HG02973 (cell line): ENCODE data around the gene P4HA3.

Experiments used
- ATAC-seq: cut with Tn5 transposase; IDR thresholded peaks from one replicate; pipeline ENCODE4 v1.9.1; 2021; ENCODE audit warnings: moderate library complexity; ENCODE audit not compliant: unreplicated experiment

P4HA3 gene

DNA sequence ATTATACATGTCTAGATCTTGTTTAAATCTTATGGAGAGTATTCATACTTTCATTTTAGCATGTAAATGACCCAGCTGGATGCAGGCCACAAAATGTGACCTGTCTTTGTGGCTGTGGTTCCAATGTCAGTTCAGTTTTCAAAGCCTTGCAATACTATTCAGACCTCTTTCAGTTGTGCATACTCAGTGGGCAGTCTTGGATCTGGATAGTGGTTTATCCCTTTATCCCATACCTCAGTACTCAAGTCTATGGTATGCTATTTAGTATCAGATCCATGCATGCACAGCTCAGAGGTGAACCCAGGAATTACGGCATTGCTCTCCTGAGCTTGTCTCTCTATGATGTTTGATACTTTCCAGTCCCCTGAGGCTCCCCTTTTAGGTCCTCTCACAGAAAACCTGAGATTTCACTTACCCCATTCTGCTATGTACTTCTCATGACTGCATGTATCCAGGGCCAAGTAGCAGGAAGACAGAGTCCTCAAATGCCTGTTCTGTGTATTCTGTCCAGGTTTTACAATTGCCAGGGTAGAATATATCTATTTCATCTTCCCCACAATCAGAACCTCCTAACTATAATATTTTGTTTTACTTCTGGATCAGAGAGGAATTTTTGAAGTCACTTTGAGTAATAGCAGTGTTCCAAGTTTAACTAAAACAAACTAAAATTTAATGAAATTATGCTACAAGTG lies 6.9 kb upstream of the P4HA3 start:
- no peak for ATAC-seq

DNA sequence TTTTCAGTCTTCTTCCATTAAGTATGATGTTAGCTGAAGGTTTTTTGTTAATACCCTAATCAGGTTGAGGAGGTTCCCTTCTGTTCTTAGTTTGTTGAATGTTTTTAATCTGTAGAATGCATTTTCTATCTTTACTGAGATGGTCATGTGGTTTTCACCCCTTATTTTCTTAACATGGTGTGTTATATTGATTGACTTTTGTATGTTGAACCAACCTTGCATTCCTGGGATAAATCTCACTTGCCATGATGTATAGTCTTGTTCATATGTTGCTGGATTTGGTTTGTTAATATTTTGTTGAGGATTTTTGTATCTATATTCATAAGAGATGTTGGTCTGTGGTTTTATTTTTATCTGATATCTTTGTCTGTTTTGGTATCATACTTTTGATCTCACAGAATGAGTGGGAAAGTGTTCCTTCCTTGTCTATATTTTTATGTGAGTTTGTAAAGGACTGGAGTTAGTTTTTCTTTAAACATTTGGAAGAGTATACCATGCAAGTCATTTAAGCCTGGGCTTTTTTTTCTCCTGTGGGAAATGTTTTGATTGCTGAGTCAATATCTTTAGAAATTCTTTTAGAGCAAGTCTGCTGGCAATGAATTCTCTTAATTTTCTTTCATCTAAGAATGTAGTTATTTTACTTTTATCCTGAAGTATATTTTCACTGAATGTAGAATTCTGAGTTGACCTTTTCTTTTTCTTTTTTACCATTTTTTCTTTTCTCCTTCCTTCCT lies 5.5 kb upstream of the P4HA3 start:
- no peak for ATAC-seq

DNA sequence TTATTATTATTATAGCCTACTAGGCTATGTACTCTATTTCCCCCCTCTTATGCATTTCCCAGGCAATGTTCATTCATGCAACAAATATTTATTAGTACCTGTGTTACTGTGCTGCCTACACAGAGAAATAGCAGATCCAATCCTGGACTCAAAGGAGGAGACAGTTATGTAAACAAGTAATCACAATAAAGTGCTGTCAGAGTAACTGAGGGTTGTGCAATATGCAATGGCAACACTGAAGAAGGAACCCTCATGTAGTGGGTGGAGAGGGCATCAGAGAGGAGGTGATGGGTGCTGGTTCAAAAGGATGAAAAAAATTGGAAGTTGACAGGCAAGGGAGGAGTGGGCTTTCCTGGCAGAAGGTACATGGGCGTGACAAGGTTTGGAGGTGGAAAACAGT lies 886 bp upstream of the P4HA3 start:
- ATAC-seq: no peak

DNA sequence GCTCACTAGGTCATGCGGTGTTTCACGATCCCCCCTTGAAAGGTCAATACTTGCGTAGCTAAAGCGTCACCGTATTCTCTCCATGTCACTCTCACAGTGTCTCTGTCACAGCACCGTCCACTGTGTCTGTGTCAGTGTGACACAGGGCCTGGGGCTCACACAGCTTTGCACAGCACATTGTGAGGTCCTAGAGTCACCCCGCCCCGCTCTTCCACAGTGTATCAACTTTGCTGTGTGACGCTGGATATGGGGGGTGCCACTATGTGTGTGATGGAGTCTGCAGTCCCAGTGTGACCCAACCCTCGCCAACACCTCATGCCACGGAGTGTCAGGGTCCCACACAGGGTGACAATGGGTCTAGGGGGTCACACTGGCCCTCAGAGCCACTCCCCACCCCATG lies 583 bp downstream of the P4HA3 start:
- ATAC-seq: no peak

DNA sequence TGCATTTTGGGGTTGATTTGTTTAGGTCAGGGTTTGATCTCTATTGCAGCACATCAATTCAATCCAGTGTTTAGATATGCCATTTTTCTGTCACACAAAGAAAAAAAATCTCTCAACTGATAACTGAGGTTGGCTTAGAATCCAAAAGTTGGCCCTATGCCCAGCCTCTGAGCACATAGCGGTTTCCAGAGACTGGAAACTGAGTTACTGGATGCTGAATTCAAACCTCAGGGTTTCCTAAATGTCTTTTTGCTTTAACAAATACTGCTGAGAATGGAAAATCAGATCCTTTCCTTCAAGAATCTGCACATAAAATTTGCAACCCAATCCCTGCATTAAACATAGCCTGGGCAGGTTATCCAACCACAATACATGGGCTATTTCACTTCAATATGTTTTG lies 4.0 kb downstream of the P4HA3 start:
- no peak for ATAC-seq

DNA sequence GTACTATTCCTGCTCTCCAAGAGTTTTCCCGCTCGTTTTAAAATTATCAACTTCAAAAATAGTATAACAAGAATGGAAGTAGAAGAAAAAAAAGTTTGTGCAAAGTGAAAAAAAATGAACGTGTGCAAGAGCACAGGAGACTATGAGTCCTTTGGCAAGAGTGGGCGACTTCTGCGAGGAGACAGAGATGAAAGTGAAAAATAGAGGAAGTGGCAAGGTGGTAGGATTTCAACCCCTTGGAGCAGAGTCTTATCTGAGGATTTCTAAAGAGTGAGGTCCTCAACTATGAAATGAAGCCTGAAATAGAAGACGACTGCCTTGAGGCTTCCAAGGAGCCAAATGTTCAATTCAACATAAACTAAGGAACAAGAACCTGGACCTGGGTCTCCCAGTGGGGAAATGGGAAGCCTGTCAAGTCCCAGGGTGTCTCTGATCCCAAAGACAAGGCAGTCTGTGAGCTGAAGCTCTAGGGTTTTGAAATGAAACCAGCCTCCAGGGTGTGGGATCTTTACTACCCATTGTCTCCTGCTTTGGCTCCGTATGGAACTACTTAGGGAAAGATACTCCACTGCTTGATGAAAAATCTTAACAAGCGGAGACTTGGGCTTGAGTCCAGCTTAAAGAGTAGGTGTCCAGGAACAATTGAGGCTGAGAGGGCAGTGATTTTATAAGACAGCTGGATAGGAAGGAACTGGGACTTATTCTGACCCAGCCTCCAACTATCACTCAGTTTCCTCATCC lies 4.8 kb downstream of the P4HA3 start:
- ATAC-seq: no peak

DNA sequence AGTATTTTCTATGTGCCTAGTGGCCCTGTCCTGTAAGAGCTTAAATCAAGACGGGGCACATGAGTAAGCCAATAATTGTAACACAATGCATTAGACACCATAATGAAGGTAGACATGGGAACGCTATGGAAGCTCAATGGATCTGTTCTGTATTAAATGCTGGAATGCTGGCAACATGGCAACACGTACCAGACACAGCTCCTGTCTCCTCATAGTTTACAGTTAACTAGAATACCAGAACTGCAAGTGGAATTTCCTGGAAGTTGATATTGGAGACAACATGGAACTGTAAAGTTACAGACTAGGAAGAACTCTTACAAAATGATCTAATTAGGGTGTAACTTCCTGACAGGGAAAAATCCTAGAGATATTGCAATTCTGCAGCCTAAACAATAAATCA lies 12.4 kb downstream of the P4HA3 start:
- no peak for ATAC-seq

DNA sequence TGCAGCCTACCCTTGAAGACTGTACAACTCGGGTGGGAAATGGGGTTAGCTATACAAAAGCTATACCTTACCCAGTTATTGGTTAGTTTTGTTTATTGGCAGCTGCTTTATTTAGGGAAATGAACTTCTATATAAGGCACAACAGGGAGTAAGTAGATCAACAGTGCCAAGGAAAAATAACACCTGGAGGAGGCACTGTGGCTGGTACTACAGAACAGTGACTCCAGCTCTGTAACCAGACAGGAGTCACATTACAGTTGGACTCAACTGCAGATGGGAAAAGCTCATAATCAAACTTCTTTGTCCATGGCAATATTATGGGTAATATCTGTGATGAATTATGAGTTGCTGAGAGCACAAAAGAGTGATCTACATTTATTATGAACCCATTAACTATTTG lies 14.0 kb downstream of the P4HA3 start:
- no peak for ATAC-seq

DNA sequence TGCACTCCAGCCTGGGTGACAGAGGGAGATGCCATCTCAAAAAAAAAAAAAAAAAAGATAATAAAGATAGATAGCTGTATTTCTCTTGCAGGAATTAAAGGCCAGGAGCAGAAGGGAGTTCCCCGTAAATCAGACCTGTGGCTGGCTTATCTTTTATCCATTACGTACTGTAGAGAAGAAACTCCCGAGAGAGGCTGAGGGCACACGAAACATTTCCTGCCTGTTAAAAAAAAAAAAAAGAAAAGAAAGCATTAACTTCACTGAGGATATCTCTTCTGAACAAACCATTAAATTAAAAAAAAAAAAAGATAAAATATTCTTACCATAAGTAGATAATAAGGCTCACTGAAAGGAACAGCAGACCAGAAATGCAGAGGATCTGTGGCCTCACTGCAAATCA lies 22.5 kb downstream of the P4HA3 start:
- ATAC-seq: no peak

DNA sequence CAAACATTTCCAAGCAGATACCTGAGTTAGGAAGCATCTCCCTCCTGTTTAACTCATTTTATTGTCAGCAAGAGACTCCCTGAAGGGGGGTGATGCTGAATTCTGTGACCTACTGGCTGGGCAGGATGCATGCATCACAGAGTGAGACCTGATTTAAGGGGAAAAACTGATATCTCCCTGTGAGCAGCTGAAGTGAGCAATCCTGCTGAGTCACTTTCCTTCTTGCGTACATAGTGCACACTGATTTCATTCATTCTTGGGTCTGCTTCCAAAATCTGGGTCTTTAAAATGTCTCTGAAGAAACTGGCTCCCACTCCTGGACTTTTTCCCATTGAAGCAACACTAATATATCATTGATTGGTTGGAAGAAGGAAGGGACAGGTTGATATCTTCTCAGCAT lies 23.3 kb downstream of the P4HA3 start:
- no peak for ATAC-seq

DNA sequence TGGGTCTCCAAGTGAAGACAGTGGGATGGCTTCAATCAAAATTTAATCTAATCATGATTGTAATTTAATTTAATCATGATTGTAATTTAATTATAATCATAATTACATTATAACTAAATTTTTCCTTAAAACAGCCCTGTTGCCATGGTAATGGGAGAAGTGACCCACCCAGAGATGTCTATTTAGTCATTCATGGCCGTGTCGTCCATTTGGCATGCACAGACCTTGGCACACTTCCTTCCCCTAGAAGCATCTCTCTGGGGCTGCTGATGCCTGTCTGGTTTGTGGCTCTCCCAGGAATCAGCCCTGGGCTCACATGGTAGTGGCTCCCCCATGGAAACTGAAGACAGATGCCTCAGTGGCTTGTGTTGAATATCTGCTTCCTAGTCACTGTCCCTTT lies 27.0 kb downstream of the P4HA3 start:
- no peak for ATAC-seq

DNA sequence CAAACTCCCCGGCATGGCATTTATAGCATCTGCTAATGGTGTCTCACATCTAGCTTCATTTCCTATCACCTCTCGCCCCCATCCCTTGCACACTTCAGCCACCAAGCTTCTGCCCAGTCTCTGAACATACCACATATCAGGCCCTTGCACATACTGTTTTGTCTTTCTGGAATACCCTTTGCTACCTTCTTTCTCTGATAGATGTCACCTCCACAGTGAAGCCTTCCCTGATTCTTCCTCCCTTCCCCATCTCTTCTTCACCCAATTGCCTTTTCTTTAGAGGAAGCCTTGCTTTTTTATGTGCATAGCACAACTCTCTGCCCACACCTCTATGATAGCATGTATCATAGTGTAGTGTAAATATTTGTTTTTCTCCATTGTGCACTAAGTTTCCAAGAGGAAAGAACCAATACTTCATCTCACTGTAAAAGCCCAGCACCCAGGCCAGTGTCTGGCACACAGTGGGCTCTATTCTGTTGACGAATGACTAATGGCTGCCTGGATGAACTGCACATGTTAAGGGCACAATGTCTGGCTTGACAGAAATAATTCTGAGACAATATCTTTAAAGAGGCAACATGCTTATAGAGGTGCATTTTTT lies 27.8 kb downstream of the P4HA3 start:
- ATAC-seq: no peak

DNA sequence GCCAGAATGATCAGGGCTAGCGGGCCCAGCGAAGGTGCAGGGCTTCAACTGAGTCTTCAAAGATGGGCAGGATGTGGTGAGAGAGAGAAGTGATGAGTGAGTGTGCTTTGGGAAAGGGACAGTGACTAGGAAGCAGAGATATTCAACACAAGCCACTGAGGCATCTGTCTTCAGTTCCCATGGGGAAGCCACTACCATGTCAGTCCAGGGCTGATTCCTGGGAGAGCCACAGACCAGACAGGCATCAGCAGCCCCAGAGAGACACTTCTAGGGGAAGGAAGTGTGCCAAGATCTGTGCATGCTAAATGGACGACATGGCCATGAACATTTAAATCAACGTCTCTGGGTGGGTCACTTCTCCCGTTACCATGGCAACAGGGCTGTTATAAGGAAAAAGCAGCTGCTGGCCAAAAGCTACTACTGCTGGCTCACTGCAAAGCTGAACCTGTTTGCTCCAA lies 28.5 kb downstream of the P4HA3 start:
- no peak for ATAC-seq

DNA sequence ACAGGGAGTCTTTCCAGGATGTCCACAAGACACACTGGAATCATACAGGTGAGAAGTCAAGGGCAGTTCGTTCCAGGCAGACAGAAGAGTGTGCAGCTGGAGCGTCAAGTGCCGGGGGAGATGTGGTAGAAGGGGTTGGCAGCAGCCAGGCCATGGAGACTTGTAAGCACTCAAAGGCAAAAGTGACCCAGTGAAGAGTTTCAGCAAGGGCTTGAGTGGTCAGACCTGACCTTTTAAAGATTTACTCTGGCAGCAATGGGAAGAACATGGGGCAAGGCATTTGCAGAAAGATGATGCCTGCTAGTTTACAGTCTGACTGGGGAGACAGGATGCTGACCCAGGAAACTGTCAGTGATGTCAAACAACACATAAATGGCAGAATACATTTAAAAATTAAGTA lies 29.0 kb downstream of the P4HA3 start:
- no peak for ATAC-seq

DNA sequence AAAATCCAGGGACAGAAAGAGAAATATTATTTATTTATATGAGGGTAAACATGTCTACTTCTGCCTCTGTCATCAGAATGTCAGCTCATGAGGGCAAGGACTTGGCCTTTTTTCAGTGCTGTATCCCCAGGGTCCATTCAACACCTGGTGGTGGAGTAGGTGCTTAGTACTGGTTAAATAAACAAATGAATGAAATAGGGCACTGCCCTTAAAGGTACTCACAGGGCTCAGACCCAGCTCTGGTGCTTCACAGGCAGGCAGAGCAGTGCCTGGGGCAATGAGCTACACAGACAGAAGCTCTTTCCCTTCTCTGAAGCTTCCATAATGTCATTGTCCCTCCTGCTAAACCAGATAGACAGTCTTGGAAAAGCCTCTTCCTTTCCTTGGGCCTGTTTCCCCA lies 30.9 kb downstream of the P4HA3 start:
- ATAC-seq: no peak

DNA sequence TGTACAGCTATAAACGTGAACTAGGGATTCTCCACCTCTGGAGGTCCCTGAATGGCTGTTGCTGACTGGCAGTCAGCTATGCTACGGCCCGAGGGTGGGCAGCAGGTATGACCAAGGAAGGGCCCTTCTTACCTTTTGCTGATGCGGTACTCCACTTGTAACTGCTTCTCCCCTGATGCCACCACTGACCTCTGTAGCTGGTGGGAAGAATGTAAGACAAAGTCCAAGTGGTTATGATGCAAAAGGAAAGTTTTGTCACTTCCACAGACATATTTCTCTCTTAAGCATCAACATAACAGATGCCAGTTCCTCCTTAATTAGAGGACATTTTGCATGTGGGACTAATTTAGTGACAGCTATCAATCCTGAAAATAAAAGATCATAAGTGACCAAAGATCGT lies 32.2 kb downstream of the P4HA3 start:
- no peak for ATAC-seq

DNA sequence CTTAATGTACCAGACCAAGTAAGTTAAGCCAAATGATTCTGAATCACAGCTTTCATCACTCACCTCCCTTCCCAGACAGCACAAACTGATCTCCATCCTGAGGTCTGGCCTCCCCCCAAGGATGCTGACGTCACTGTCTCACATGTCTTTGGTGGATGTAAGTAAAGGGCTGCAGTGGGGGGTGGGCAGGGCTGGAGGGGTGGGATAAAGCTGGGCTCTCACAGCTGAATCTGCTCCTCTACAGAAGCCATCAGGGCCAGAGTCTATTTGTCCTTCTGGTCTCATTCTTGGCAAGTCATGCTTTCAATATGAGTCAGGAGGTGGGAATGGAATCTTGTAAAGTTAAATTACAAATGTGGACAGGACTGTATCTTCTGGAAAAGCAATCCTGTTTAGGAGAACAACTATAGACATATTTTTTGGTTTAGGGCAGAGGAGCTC lies 32.7 kb downstream of the P4HA3 start:
- no peak for ATAC-seq

DNA sequence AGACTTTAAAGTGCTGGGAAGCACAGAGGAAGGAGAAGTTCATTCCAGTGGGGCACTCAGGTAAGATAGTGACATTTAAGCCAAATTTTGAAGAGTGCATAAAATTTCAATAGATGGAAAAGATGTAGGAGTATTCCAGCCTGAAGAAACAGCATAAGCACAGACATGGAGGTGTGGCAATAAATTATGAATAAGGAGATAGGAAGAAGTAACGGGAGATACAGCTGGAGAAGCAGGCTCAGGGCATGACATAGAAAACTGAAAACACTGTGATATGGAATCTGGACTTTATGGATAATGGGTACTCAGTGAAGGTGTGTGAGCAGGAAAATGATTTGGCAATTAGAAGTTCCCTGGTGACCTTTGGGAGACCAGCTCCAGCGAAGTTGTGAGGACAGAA lies 33.3 kb downstream of the P4HA3 start:
- ATAC-seq: no peak

DNA sequence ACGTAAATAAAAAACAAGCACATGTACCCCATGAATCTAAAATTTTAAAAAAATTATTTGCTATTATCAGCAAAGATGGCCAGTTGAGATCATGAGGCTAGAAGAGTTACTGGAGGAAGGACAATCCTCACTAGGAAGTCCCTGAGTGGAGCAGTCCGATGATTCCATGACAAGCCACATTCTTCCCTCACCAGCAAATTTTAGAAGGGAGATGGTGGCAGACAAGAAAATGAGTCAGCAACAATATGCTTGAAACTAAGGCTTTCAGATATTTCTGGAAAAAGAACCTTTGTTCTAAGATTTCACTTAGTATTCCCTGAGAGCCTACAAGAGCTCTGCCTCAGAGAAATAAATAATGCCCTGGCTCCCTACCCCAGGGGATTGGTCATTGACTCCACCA lies 34.9 kb downstream of the P4HA3 start:
- ATAC-seq: no peak

DNA sequence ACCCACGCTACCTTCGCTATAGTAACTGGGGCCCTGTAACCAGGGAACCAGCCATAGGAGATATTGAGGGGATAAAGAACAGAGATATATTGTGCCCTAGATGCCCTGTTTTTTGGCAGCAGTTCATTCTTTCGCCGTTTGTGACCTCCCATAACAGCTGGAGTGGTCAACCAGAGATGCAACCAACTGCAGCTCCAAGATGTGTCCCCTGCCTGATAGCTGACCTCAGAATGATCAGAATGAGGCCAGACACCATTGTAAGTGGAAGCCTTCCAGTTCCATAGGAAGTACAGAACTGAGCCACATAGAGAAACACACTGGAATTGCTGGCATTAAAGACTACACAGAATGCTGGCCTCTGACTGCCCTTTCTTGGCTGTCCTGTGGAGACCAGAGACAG lies 39.2 kb downstream of the P4HA3 start:
- no peak for ATAC-seq

DNA sequence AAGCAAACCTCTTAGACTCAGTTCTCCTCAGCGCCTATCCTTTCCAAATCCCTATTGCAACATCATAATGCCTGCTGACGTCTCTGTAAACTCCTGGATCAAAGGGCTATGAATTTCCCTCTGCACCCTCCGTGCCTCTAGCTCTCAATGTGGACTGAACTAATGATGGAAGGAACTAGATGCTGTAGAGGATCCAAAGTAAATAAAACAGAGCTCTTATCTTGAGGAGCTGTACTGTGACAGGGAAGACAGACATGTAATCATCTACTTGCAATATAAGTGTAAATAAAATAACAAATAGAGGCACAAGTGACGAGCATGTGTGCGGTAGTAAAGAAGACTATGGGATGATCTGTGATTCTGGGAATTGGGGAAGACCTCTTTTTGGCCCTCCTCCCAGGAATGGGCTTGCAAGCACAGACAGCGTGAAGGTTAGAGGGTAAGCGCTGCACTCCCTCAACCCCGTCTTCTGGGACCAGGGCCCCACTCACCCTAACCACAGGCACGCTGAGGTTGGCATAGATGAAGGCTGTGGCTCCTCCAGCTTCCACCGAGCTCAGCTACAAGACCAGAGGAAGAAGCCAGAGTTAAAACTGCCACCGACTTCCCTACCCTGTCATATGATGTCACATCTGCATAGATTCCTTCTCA lies 42.2 kb downstream of the P4HA3 start:
- no peak for ATAC-seq
